ENCODE data around the gene GATAD2A. TPM values are rescaled to one million over a fixed set of nuclear protein-coding genes. Genes with fewer than 3 reads are reported as not detected.

The GATAD2A gene
- total RNA-seq, 1 donor from 2014 or later: 25.9 TPM

- peak; percentile 20 for ATAC-seq
- intact Hi-C loops (cut with DNase I): no loop called here
Observed at GRCh38 chr19:19475015-19475765, 69.7 kb downstream of the GATAD2A start.

DNA sequence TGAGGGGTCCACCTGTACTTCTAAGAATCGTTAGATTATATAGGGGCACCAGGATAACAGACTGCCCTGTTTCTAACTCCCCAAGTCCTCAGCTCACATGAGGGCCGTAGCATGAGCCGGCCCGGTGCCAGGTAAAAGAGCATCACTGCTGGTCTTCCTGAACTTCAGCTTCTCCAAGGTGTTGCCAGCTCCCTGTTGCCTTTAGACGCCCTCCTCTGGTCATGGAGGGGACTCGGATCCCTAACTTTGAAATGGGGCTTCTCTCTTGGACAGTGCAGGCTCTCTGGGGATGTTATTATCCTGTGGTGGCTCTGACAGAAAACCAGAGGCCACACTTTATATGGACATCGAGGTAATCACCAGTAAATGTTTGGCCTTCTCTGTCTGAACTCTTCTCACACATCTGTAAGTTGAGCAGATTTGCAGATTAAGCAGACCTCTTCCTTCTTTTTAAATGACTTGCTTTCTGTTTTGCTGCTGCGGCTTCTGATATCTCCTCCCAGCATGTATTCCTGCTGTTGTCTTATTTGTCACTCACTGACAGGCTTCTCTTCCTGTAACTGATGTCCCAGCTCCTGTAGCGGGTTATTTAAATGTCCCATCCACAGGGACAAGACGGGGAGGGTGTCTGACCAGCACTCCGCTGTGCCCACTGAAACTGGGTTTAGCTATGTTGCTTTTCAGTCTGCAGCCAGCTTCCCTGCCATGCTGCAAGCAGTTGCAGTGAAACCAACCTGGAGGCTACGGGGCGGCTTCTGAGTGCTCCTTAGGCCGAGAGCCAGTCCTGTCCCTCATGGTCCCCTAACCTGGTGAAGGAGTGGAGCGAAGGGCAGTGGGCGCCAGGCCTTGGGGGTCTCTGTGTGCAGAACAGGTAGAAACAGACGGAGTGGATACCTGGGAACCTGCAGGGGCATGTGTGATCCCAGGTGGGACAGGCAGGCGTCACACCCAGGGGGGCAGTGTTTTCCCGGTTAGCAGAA is 70.7 kb downstream of the GATAD2A start:
- DNase-seq (ENCODE audit: missing footprints): no peak

More at GRCh38 chr19:19475015-19475765, 69.7 kb downstream of the GATAD2A start:
- DNase-seq (ENCODE audit: missing footprints): no peak

DNA sequence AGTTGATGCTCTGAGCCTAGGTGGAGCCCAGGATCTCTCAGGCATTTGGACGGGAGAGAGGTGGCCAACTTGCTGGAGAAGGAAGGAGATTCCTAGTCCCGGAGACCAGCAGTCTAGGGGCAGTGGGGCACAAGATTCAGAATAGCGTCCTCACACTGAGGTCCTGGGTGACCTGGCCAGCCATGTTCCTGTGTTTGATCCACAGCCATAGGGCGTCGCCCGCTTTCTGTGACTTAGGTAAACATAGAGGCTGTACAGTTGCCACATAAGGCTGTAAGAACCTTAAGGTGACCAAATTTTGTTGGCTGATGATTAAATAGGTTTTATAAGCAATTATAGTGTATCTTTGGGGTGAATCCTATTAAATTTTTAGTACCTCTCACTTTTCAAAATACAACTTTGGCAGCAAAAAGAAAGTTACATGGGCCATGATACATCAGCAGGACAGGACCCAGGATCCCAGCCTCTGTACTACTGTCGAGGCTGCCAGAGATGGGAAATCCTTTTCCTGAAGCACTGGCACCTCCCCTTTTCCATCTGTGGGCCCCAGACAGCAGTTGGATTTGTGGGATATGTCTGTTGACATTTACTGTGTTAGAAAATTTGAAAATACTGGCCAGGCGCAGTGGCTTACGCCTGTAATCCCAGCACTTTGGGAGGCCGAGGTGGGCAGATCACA is 72.4 kb downstream of the GATAD2A start:
- DNase-seq (ENCODE audit: missing footprints) (no peak), ATAC-seq (no peak)
- intact Hi-C loops (cut with DNase I): no loop called here

More for the DNA sequence above, 70.7 kb downstream of the GATAD2A start:
- intact Hi-C loops (cut with DNase I): no loop called here
- peak; percentile 41 for ATAC-seq

GRCh38 chr19:19480688-19481087 is 75.2 kb downstream of the GATAD2A start:
- DNase-seq (ENCODE audit: missing footprints) (no peak), ATAC-seq (no peak)
- intact Hi-C loops (cut with DNase I): no loop called here

DNA sequence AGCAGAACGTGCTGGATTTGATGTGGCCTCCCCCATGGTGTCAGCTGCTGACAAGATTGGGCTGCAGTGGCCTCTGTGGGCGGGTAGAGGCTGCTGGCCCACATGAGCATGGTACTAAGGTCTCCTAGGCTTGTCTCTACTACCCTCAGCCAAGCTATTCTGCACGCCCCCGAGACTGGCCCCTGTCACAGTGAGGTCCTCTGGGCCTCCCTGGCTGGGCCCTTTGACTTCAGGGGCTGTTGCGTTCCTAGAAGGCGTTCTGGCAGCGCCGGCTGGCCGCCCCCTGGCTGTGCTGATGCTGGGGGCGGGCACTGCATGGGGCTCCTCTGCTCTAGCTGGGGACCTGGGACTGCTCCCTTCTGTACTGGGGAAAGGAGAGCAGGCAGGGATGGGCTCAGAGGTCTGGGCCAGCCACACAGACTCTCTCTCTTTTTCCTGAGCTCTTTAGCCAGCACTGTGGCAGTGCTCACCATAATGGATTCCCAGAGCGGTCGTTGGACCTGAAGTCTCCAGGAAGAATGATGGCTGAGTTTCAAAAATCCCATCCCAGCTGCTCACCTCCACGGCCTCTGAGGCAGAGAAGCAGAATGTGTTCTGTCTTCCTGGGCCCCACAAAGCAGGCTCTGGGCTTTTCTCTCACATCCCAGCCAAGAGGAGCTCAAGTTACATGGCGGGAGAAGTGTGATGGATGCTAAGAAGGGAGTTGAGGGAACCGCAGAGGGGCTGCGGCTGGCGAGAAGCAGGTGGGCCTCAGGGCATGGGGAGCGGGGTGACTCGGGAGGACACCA is 77.5 kb downstream of the GATAD2A start:
- DNase-seq (ENCODE audit: missing footprints) (no peak), ATAC-seq (no peak)
- intact Hi-C loops (cut with DNase I): no loop called here

GRCh38 chr19:19485161-19485997 is 79.9 kb downstream of the GATAD2A start:
- ATAC-seq: peak; percentile 29

DNA sequence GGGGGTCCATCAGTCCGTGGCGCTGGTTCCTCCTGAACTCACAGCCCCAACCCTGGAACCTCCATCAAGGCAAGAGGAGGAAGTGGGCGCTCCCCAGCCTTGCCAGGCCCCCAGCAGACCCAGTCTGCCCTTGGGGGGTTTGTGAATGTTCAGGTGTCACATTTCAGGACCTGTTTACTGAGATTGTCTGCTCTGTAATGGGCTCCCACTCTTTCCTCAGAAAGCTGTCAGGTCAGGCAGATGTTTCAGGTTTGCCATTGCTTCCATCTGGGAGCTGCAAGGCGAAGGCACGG is 80.5 kb downstream of the GATAD2A start:
- DNase-seq (ENCODE audit: missing footprints) (no peak), ATAC-seq (no peak)
- intact Hi-C loops (cut with DNase I): loop anchor here (5.0 kb wide), 1 partner anchor 79 kb away; the partner anchor contains the start of gene GATAD2A

More at GRCh38 chr19:19485161-19485997, 79.9 kb downstream of the GATAD2A start:
- DNase-seq (ENCODE audit: missing footprints): peak; percentile 44
- intact Hi-C loops (cut with DNase I): loop anchor here (5.0 kb wide), 1 partner anchor 78 kb away; the partner anchor contains the start of gene GATAD2A

- DNase-seq (ENCODE audit: missing footprints) (no peak), ATAC-seq (no peak)
- intact Hi-C loops (cut with DNase I): loop anchor here (5.0 kb wide), 1 partner anchor 79 kb away; the partner anchor contains the start of gene GATAD2A
Observed at GRCh38 chr19:19486343-19487076, 81.0 kb downstream of the GATAD2A start.

DNA sequence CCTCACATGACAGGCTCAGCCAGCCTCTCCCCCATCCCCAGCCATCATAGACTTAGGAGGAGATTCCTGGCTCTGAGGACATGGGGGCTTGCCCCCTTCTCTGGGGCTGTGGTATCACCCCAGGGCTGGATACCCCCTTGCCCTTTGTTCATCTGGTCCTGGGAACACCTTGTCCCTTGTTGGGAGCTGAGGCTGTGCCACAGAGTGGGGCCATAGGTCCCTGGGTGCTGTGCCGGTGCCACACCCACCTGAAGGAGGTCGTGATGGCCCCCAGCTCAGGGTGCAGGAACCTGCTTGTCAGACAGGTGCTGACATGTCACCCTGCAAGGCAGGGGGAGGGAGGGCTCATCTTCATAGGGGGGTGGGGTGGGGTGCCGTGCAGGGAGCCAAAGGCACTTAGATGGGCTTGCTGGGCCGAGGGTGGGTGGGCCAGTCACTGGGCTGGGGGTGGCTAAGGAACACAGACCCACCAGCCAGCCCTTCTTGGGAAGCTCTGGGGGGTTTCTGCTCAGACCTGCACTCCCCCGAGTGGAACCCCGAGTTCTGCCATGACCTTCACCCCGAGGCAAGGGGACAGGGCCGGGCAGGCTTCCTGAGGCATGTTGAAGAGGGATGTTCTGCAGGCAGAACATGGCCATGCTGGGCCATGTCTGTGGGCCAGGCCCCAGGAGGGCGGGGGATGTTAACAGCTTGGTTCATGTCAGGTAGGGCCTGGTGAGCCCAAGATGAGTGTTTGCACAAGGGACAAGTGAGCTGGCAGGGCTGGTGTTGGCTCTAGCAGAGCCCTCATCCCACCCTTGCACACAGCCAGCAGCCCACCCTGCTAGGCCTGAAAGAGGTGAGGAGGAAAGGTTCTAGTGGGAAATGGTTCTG is 81.8 kb downstream of the GATAD2A start:
- DNase-seq (ENCODE audit: missing footprints): no peak
- intact Hi-C loops (cut with DNase I): loop anchor here (5.0 kb wide), 1 partner anchor 80 kb away; the partner anchor contains the start of gene GATAD2A
- no peak for ATAC-seq

DNA sequence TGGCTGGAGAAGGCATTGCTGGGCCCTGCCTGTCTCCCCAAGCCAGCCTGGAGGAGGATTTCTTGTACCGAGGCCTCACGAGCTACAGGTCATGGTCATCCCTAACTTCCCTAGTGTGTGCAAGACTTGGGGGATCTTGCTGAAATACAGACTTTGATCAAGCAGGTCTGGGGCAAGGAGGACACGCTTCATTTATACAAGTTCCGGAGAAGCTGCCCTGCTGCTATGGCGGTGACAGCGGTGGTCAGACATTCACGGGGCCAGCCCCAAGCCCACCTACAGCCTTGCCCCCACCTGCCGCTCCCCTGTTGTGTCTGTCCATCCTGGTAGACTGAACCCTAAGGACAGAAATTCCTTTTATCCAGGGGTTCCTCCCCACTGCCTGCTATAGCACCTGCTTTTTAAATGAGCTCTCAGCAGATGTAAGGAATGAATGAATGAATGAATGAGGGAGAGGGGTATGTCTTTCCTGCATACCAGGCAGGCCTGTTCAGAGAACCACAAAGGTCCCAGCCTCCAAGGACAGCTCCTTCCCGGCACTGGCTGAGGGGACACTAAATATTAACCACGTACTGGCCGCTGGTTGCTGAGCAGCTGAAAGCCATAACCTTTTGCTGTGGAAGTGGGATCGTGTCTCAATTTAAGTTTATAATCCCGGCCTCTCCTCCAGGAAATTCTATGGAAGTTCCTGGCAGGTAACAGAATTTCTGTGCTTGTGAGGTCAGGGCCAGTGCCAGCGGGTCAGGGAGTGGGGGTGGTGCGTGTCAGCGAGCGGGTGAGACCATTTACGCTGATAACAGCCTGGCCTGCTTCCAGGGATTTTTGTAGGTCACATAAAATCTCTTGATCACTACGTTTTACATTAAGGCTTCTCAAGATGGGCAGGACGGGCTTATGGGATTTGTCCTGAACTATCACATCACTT is 82.7 kb downstream of the GATAD2A start:
- ATAC-seq (no peak), DNase-seq (ENCODE audit: missing footprints) (no peak)
- intact Hi-C loops (cut with DNase I): loop anchor here (5.0 kb wide), 1 partner anchor 81 kb away; the partner anchor contains the start of gene GATAD2A

DNA sequence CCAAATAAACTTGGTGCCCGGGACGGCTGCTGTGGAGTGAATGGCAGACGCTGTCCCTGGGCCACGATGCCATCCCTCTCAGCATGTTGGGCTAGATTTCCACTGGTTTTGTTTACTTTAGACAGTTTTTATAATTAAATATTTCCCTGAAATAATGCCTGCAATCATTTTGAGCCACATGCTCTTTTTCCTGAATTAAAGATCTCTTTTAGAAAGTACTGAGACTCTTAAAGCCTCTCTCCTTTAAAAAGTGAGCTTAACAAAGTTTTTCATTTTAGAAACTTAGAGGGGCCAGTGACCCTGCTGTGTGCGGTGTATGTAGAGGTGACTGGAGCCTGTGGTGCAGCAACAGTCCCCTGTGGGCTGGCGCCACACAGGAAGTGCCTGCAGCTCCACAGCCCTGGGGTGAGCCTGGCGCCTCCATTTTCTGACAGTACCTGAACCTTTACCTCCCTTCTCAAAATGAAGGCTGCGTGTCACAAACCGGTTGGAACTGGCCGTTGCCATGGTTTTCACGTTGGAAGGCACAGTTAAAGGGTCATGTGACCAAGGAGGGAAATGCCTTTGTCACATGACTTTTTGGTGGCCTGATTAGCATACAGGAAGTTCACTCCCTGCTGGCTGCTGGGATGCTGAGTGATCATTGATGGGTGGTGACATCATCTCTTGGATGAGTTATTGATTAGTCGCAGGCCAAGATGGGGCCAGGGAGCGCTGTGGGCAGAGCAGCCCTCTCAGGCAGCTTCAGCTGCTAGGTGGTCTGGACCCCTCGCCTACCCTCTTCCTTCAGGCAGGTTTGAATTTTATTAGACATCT is 83.6 kb downstream of the GATAD2A start:
- intact Hi-C loops (cut with DNase I): loop anchor here (5.0 kb wide), 1 partner anchor 82 kb away; the partner anchor contains the start of gene GATAD2A
- ATAC-seq: peak; percentile 61
- DNase-seq (ENCODE audit: missing footprints): peak; percentile 90

DNA sequence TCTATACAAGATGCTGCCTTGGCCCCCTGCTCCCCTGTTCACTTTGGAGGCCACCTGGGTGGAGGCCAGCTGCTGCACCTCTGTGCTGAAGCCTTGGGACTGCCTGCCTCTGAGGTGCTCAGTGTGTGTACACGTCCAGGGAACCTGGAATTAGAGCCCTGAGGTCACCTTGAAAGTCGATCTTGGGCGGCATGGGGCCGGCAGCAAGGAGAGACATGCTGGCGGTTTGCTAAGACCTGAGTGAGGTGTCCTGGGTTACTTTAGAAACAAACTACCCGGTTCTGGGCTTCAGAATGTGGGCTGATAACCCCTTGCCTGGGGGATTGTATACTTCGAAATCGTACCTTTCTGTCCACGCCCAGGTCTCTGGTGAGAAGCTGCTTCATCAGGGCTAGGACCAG is 84.3 kb downstream of the GATAD2A start:
- no peak for DNase-seq (ENCODE audit: missing footprints)
- intact Hi-C loops (cut with DNase I): loop anchor here (1.0 to 5.0 kb wide), 2 partner anchors 83 to 124 kb away; partner anchors contain the start of gene GATAD2A
- ATAC-seq: no peak

DNA sequence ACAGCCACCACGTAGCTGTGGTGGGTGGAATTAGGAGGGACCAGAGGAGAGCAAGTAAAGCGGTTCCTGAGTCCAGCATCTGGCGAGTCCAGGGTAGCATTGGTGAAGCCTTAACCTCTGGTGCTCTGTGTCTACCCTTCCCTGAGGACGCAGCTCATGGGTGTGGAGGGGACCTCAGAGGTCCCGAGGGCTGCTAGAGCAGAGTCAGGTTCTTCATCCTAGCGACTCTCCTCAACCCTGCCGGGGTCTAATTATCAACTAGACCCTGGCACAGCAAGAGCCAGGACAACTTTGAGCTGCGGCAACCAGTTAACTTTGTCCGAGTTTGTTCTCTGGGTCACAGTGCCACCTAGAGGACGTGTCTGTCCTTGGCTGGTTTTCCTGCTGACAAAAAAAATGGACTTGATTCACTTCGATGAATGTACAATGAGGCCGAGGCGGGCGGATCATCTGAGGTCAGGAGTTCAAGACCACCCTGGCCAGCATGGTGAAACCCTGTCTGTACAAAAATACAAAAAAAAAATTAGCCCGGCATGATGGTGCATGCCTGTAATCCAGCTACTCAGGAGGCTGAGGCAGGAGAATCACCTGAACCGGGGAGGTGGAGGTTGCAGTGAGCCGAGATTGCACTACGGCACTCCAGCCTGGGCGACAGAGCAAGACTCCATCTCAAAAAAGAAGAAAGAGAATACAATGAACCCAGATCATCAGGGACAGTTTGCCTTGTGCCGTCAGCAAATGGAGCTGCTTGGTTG is 84.9 kb downstream of the GATAD2A start:
- intact Hi-C loops (cut with DNase I): loop anchor here (1.0 kb wide), 1 partner anchor 124 kb away; no protein-coding TSS in a partner anchor
- peak; percentile 79 for DNase-seq (ENCODE audit: missing footprints)

More for the DNA sequence above, 84.9 kb downstream of the GATAD2A start:
- ATAC-seq: peak; percentile 59
